ENCODE measurements around the gene C1QL3. TPM values are rescaled to one million over a fixed set of nuclear protein-coding genes. Genes with fewer than 3 reads are reported as not detected.

C1QL3 gene
- total RNA-seq, 1 donor from 2014 or later: 0.80 TPM

GRCh38 chr10:16559236-16559773 is 37.6 kb upstream of the C1QL3 start:
- no peaks in the 10 kb centered on the region for H3K27me3 Mint-ChIP-seq (ENCODE audit: unreplicated experiment)
- H3K4me1 Mint-ChIP-seq (ENCODE audit: unreplicated experiment): no peaks in the 10 kb centered on the region
- no peaks in the 10 kb centered on the region for H3K9me3 Mint-ChIP-seq (ENCODE audit: unreplicated experiment)
- H3K4me3 Mint-ChIP-seq (ENCODE audit: unreplicated experiment): no peak overlapping the region
- H3K27ac Mint-ChIP-seq (ENCODE audit: unreplicated experiment): no peak overlapping the region
- no peaks in the 10 kb centered on the region for H3K36me3 Mint-ChIP-seq (ENCODE audit: low read depth, unreplicated experiment)
- no peak for TF ChIP-seq CTCF (IDR thresholded peaks at IDR 0.05; ENCODE audit: unreplicated experiment)
- DNase-seq (ENCODE audit: low spot score): no peak

- Mint-ChIP-seq H3K9me3 (ENCODE audit: unreplicated experiment) (no peaks in the 10 kb centered on the region), H3K27ac (ENCODE audit: unreplicated experiment) (no peak overlapping the region), H3K27me3 (ENCODE audit: unreplicated experiment) (no peaks in the 10 kb centered on the region), H3K36me3 (ENCODE audit: low read depth, unreplicated experiment) (no peaks in the 10 kb centered on the region), H3K4me1 (ENCODE audit: unreplicated experiment) (no peaks in the 10 kb centered on the region), H3K4me3 (ENCODE audit: unreplicated experiment) (no peak overlapping the region)
- no peak for DNase-seq (ENCODE audit: low spot score)
- no peak for TF ChIP-seq CTCF (IDR thresholded peaks at IDR 0.05; ENCODE audit: unreplicated experiment)
Measured at GRCh38 chr10:16547973-16548372, 26.3 kb upstream of the C1QL3 start.

GRCh38 chr10:16545116-16545736 is 23.5 kb upstream of the C1QL3 start:
- Mint-ChIP-seq H3K4me1 (ENCODE audit: unreplicated experiment) (no peaks in the 10 kb centered on the region), H3K36me3 (ENCODE audit: low read depth, unreplicated experiment) (no peaks in the 10 kb centered on the region), H3K27ac (ENCODE audit: unreplicated experiment) (no peak overlapping the region), H3K9me3 (ENCODE audit: unreplicated experiment) (no peaks in the 10 kb centered on the region), H3K4me3 (ENCODE audit: unreplicated experiment) (no peak overlapping the region), H3K27me3 (ENCODE audit: unreplicated experiment) (peaks cover 1% of the 10 kb centered on the region)
- peak; percentile 61 for TF ChIP-seq CTCF (IDR thresholded peaks at IDR 0.05; ENCODE audit: unreplicated experiment)
- DNase-seq (ENCODE audit: low spot score): no peak

- DNase-seq (ENCODE audit: low spot score): no peak
- Mint-ChIP-seq H3K27me3 (ENCODE audit: unreplicated experiment) (peaks cover 3% of the 10 kb centered on the region), H3K4me3 (ENCODE audit: unreplicated experiment) (no peak overlapping the region), H3K4me1 (ENCODE audit: unreplicated experiment) (no peaks in the 10 kb centered on the region), H3K36me3 (ENCODE audit: low read depth, unreplicated experiment) (no peaks in the 10 kb centered on the region), H3K27ac (ENCODE audit: unreplicated experiment) (no peak overlapping the region), H3K9me3 (ENCODE audit: unreplicated experiment) (no peaks in the 10 kb centered on the region)
- no peak for TF ChIP-seq CTCF (IDR thresholded peaks at IDR 0.05; ENCODE audit: unreplicated experiment)
Measured at GRCh38 chr10:16544591-16544990, 22.9 kb upstream of the C1QL3 start.

- Mint-ChIP-seq H3K27ac (ENCODE audit: unreplicated experiment) (no peak overlapping the region), H3K9me3 (ENCODE audit: unreplicated experiment) (no peaks in the 10 kb centered on the region), H3K36me3 (ENCODE audit: low read depth, unreplicated experiment) (no peaks in the 10 kb centered on the region), H3K27me3 (ENCODE audit: unreplicated experiment) (peaks cover 3% of the 10 kb centered on the region), H3K4me3 (ENCODE audit: unreplicated experiment) (no peak overlapping the region), H3K4me1 (ENCODE audit: unreplicated experiment) (no peaks in the 10 kb centered on the region)
- no peak for DNase-seq (ENCODE audit: low spot score)
- no peak for TF ChIP-seq CTCF (IDR thresholded peaks at IDR 0.05; ENCODE audit: unreplicated experiment)
Measured at GRCh38 chr10:16544099-16544498, 22.4 kb upstream of the C1QL3 start.

Data from endothelial cell (in vitro differentiated cells).